Measurements from ENCODE around the gene SNTG2.

- TF ChIP-seq CTCF (IDR thresholded peaks at IDR 0.05) (no peak), POLR2A (IDR thresholded peaks at IDR 0.05) (no peak)
Measured at GRCh38 chr2:904246-905024, 46.2 kb upstream of the SNTG2 start.
